ENCODE results near the gene REEP5.

DNA sequence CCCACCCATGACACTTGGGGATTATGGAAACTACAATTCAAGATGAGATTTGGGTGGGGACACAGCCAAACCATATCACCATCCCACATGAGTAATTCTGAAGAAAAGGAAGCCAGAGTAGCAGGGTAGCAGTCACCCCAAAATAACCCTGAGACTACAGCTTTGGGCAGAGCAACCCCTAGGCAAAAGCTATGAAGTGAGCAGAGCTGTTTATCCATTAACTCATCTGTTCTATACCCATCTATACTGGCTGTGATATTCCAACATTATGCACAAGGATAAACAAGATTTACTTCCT, 12.3 kb upstream of the REEP5 start:
- TF ChIP-seq, protein P1, sequence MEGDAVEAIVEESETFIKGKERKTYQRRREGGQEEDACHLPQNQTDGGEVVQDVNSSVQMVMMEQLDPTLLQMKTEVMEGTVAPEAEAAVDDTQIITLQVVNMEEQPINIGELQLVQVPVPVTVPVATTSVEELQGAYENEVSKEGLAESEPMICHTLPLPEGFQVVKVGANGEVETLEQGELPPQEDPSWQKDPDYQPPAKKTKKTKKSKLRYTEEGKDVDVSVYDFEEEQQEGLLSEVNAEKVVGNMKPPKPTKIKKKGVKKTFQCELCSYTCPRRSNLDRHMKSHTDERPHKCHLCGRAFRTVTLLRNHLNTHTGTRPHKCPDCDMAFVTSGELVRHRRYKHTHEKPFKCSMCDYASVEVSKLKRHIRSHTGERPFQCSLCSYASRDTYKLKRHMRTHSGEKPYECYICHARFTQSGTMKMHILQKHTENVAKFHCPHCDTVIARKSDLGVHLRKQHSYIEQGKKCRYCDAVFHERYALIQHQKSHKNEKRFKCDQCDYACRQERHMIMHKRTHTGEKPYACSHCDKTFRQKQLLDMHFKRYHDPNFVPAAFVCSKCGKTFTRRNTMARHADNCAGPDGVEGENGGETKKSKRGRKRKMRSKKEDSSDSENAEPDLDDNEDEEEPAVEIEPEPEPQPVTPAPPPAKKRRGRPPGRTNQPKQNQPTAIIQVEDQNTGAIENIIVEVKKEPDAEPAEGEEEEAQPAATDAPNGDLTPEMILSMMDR (IDR thresholded peaks at IDR 0.05), result no peak
- no peak for TF ChIP-seq POLR2A (IDR thresholded peaks at IDR 0.05)

All from Peyer's patch (tissue), 4 donors.